ENCODE measurements around the gene HOXD3.

Gene HOXD3

DNA sequence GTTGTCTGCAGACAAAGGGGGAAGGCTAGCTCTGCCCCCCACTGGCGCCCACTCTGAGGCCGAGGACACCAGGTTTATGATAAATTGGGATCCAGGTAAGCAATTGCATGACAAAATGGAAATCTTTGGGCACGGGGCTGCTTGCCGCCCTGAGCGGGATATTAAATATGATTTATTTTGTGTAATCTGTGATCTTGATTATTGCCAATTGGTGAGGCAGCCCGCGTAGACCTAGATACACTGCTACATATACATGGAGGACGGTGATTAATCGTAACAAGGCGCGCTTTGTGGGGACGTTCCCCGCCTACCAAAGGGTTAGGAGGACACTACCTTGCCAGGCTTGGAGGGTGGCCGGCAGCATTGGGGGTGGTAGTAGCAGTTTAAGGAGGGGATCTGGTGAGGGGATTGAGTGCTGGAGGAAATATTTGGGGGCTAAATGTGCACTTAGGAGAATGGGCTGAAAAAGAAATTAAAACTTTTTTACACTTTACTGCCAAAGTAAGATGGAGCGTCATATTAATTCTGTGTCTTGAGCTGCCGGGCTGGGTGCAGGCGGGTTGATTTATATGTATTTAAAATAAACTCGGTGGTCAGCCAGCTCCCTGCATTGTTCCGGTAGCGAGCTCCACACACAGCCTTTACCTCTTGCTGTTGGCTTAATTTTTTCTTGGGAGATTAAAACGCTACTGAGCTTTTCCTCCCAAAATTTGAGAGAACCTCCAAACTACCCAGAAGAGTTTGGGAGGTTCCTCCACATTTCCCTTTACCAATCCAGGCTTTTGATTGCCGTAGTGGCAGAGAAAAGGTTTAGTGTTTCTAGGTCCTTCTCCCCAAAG is 4.1 kb downstream of the HOXD3 start:
- peaks cover 24% of the 10 kb centered on the region for H3K36me3 Mint-ChIP-seq (ENCODE audit: insufficient read depth)
- peaks cover 21% of the 10 kb centered on the region for H3K4me1 Mint-ChIP-seq
- H3K4me3 Mint-ChIP-seq, result no peak overlapping the region
- DNase-seq (ENCODE audit: low spot score in 2 of 2) (no peak), ATAC-seq (replicated peaks; ENCODE audit: extremely low read depth, poor library complexity, severe bottlenecking) (no peak)
- H3K27ac Mint-ChIP-seq (ENCODE audit: low read depth), result peak overlapping the region; percentile 10
- peaks cover 100% of the 10 kb centered on the region for H3K27me3 Mint-ChIP-seq
- H3K9me3 Mint-ChIP-seq, result no peaks in the 10 kb centered on the region

- no peak overlapping the region for H3K4me3 Mint-ChIP-seq
- H3K27me3 Mint-ChIP-seq, result peaks cover 100% of the 10 kb centered on the region
- no peak overlapping the region for H3K27ac Mint-ChIP-seq (ENCODE audit: low read depth)
- no peaks in the 10 kb centered on the region for H3K9me3 Mint-ChIP-seq
- DNase-seq (ENCODE audit: low spot score in 2 of 2) (no peak), ATAC-seq (replicated peaks; ENCODE audit: extremely low read depth, poor library complexity, severe bottlenecking) (no peak)
- H3K36me3 Mint-ChIP-seq (ENCODE audit: insufficient read depth), result peaks cover 24% of the 10 kb centered on the region
- H3K4me1 Mint-ChIP-seq, result peaks cover 21% of the 10 kb centered on the region
Observed at GRCh38 chr2:176161825-176162626, 4.9 kb downstream of the HOXD3 start.

DNA sequence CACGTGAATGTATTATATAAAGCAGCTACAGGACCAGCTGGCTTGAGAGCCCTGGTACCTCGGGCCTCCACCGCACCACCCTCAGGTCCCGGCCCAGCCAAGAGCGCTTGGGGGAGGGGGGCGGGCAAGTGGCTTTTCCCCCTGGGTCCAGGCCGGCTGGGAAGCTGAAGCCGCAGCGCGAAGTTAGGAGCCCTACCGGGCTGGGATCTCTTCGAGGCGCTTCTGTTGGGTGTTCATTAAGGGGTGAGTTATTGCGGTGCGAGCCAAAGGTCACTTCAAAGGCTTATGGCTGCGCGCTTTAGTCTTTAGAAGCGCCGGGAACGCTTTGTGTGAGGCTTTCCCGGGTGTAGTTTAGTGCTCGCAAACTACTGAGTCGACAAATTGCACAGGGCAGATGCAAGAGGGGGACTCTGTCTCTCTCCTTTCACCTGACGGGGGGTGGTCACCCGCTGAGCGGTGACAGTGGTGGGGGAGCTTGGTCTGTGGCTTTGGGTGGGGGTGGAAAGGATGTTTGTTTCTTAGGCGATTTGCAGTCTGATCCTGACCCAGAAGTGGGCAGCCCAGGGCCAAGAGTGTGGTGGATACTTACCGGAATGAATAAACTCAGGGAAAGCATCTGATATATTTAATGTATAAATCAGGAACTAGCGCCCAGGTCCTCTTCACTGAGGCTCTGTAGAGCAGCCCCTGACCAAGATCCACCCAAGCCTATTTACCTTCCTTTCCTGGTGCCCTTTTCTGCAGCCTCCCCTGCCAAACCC is 6.0 kb downstream of the HOXD3 start:
- no peak for DNase-seq (ENCODE audit: low spot score in 2 of 2)
- H3K27me3 Mint-ChIP-seq, result peaks cover 100% of the 10 kb centered on the region
- peaks cover 20% of the 10 kb centered on the region for H3K36me3 Mint-ChIP-seq (ENCODE audit: insufficient read depth)
- no peak overlapping the region for H3K4me3 Mint-ChIP-seq
- no peaks in the 10 kb centered on the region for H3K9me3 Mint-ChIP-seq
- no peak for ATAC-seq (replicated peaks; ENCODE audit: extremely low read depth, poor library complexity, severe bottlenecking)
- H3K4me1 Mint-ChIP-seq, result peaks cover 15% of the 10 kb centered on the region
- no peak overlapping the region for H3K27ac Mint-ChIP-seq (ENCODE audit: low read depth)

- Mint-ChIP-seq H3K9me3 (no peaks in the 10 kb centered on the region), H3K27ac (ENCODE audit: low read depth) (peak overlapping the region; percentile 54), H3K4me1 (peaks cover 15% of the 10 kb centered on the region), H3K27me3 (peaks cover 96% of the 10 kb centered on the region), H3K4me3 (no peak overlapping the region), H3K36me3 (ENCODE audit: insufficient read depth) (peaks cover 20% of the 10 kb centered on the region)
- no peak for ATAC-seq (replicated peaks; ENCODE audit: extremely low read depth, poor library complexity, severe bottlenecking)
- no peak for DNase-seq (ENCODE audit: low spot score in 2 of 2)
Observed at GRCh38 chr2:176163672-176164056, 6.6 kb downstream of the HOXD3 start.

GRCh38 chr2:176164201-176164600 is 7.1 kb downstream of the HOXD3 start:
- Mint-ChIP-seq H3K4me1 (peaks cover 15% of the 10 kb centered on the region), H3K4me3 (peak overlapping the region; percentile 8), H3K9me3 (no peaks in the 10 kb centered on the region), H3K36me3 (ENCODE audit: insufficient read depth) (peaks cover 19% of the 10 kb centered on the region), H3K27ac (ENCODE audit: low read depth) (peak overlapping the region; percentile 54), H3K27me3 (peaks cover 93% of the 10 kb centered on the region)
- ATAC-seq (replicated peaks; ENCODE audit: extremely low read depth, poor library complexity, severe bottlenecking), result no peak
- no peak for DNase-seq (ENCODE audit: low spot score in 2 of 2)

- no peak overlapping the region for H3K27ac Mint-ChIP-seq (ENCODE audit: low read depth)
- peaks cover 15% of the 10 kb centered on the region for H3K4me1 Mint-ChIP-seq
- ATAC-seq (replicated peaks; ENCODE audit: extremely low read depth, poor library complexity, severe bottlenecking), result no peak
- peaks cover 93% of the 10 kb centered on the region for H3K27me3 Mint-ChIP-seq
- H3K9me3 Mint-ChIP-seq, result no peaks in the 10 kb centered on the region
- H3K4me3 Mint-ChIP-seq, result peak overlapping the region; percentile 8
- no peak for DNase-seq (ENCODE audit: low spot score in 2 of 2)
- peaks cover 17% of the 10 kb centered on the region for H3K36me3 Mint-ChIP-seq (ENCODE audit: insufficient read depth)
Observed at GRCh38 chr2:176164611-176165369, 7.7 kb downstream of the HOXD3 start.

DNA sequence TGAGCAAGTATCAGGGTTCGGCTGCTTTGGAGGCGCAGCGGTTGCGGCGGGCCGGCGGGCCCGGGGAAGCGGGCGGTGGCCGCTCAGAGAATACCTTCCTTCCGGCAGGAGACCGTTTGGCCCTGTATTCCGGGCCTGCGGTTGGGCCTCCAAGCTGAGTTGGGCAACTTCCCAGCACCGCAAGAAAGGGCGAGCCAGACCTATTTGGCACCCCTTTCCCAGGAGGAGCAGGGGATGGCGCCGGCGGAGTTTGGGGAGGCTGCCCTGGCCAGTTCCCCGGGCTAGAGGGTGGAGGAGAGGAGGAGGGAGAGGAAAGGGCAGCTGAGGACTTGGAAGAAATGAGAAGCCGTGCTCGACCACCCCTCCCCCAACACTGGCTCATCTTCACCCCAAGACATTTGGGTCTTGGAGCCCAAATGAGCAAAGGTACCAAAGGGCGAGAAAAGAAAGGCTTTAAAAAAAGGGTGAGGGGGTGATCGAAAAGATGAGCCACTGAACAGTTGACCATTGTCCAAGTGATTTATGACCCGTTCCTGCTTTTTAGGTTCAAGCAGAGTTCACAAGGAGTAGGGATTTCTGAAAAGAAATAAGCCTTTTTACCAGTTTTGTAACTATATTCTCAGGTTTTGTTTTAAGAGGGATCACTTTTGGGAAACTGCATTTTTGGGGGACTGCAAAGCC is 8.4 kb downstream of the HOXD3 start:
- ATAC-seq (replicated peaks; ENCODE audit: extremely low read depth, poor library complexity, severe bottlenecking), result no peak
- peaks cover 15% of the 10 kb centered on the region for H3K4me1 Mint-ChIP-seq
- H3K27ac Mint-ChIP-seq (ENCODE audit: low read depth), result no peak overlapping the region
- DNase-seq (ENCODE audit: low spot score in 2 of 2), result no peak
- peaks cover 93% of the 10 kb centered on the region for H3K27me3 Mint-ChIP-seq
- H3K4me3 Mint-ChIP-seq, result no peak overlapping the region
- peaks cover 17% of the 10 kb centered on the region for H3K36me3 Mint-ChIP-seq (ENCODE audit: insufficient read depth)
- no peaks in the 10 kb centered on the region for H3K9me3 Mint-ChIP-seq

GRCh38 chr2:176166272-176166671 is 9.2 kb downstream of the HOXD3 start:
- Mint-ChIP-seq H3K27me3 (peaks cover 93% of the 10 kb centered on the region), H3K4me1 (peaks cover 15% of the 10 kb centered on the region), H3K27ac (ENCODE audit: low read depth) (no peak overlapping the region), H3K36me3 (ENCODE audit: insufficient read depth) (peaks cover 18% of the 10 kb centered on the region), H3K9me3 (no peaks in the 10 kb centered on the region), H3K4me3 (no peak overlapping the region)
- DNase-seq (ENCODE audit: low spot score in 2 of 2), result no peak
- ATAC-seq (replicated peaks; ENCODE audit: extremely low read depth, poor library complexity, severe bottlenecking), result no peak

DNA sequence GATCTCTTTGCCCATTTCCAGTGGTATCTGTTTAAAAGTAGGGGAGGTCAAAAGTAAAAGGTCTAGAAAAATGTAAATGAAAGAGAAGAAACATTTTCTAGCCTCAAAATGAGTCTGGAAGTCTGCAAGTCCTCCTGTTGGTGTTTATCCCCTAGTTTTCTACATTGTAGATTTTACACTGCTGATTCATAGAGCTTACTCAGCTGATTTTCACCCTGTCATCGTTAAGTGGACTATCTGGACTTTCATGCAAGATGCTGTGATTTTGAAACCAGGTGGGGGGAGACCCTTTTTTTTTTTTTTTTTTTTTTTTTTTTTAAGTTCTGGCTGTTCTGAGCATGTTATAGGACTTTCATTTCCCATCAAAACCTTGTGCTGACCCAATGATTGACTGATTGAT is 10.3 kb downstream of the HOXD3 start:
- ATAC-seq (replicated peaks; ENCODE audit: extremely low read depth, poor library complexity, severe bottlenecking), result no peak
- Mint-ChIP-seq H3K27ac (ENCODE audit: low read depth) (no peak overlapping the region), H3K36me3 (ENCODE audit: insufficient read depth) (peaks cover 18% of the 10 kb centered on the region), H3K4me3 (no peak overlapping the region), H3K9me3 (no peaks in the 10 kb centered on the region), H3K4me1 (peaks cover 15% of the 10 kb centered on the region), H3K27me3 (peaks cover 93% of the 10 kb centered on the region)
- no peak for DNase-seq (ENCODE audit: low spot score in 2 of 2)

DNA sequence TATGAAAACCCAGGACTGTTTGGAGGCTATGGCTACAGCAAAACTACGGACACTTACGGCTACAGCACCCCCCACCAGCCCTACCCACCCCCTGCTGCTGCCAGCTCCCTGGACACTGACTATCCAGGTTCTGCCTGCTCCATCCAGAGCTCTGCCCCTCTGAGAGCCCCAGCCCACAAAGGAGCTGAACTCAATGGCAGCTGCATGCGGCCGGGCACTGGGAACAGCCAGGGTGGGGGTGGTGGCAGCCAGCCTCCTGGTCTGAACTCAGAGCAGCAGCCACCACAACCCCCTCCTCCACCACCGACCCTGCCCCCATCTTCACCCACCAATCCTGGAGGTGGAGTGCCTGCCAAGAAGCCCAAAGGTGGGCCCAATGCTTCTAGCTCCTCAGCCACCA is 12.1 kb downstream of the HOXD3 start:
- H3K4me1 Mint-ChIP-seq, result peaks cover 3% of the 10 kb centered on the region
- H3K27me3 Mint-ChIP-seq, result peaks cover 93% of the 10 kb centered on the region
- no peak overlapping the region for H3K4me3 Mint-ChIP-seq
- no peak for ATAC-seq (replicated peaks; ENCODE audit: extremely low read depth, poor library complexity, severe bottlenecking)
- H3K36me3 Mint-ChIP-seq (ENCODE audit: insufficient read depth), result peaks cover 9% of the 10 kb centered on the region
- H3K27ac Mint-ChIP-seq (ENCODE audit: low read depth), result no peak overlapping the region
- no peaks in the 10 kb centered on the region for H3K9me3 Mint-ChIP-seq
- no peak for DNase-seq (ENCODE audit: low spot score in 2 of 2)

- no peak overlapping the region for H3K4me3 Mint-ChIP-seq
- no peak for ATAC-seq (replicated peaks; ENCODE audit: extremely low read depth, poor library complexity, severe bottlenecking)
- no peaks in the 10 kb centered on the region for H3K9me3 Mint-ChIP-seq
Observed at GRCh38 chr2:176169711-176170110, 12.6 kb downstream of the HOXD3 start.

More at GRCh38 chr2:176169711-176170110, 12.6 kb downstream of the HOXD3 start:
- H3K27me3 Mint-ChIP-seq, result peaks cover 93% of the 10 kb centered on the region
- no peak for DNase-seq (ENCODE audit: low spot score in 2 of 2)
- H3K27ac Mint-ChIP-seq (ENCODE audit: low read depth), result no peak overlapping the region
- peaks cover under 1% of the 10 kb centered on the region for H3K4me1 Mint-ChIP-seq
- H3K36me3 Mint-ChIP-seq (ENCODE audit: insufficient read depth), result peaks cover 7% of the 10 kb centered on the region
